Stimulated activated CD8-positive, alpha-beta memory T cell treated with anti-CD3 and anti-CD28 coated beads, Interleukin-12 subunit alpha, Interleukin-12 subunit beta, amount 100 ng/mL, for 24 hours (primary cell): ENCODE data around the gene TEDC1.

ENCODE experiments used
- DNase-seq: peaks from one replicate; pipeline ENCODE4 v3.0.0-alpha.2; 2020; ENCODE audit errors: extremely low read depth

TEDC1 gene

DNA sequence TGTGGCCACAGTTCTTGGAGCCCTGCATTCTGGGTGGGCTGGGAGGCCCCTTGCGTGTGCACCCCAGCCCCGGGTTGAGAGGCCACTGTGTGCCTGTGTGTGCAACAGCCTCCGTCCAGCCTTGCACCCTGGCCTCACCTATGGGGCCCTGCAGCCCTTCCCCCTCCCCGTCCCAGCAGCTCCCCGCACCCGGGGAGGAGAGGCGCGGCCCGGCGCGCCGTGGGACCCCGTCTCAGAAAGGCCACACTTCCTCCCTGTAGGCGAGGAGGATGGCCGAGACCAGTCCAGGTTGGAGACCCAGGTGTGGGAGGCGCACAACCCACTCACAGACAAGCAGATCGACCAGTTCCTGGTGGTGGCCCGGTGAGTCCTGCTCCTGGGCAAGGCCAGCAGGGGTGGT is 33.0 kb upstream of the TEDC1 start:
- DNase-seq: no peak

DNA sequence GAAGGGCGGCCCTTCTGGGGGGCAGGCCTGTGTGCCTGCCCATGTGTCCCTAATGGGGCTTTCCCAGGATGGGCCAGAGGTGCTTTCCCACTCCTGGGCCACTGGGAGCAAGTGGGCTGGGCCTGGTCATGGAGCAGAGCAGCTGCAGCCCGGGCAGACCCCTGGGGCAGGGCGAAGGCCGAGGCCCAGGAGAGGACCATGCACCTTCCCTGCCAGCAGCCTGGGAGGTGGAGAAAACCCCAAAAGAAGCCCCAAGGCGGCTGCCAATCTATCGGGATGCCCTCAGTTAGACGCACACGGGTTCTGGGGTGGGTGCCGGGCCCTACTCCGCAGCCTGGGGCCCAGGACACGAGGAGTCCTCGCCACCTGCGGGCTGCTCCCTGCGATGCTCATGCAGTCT is 32.5 kb upstream of the TEDC1 start:
- DNase-seq: no peak

GRCh38 chr14:105460116-105460515 is 30.9 kb upstream of the TEDC1 start:
- no peak for DNase-seq

DNA sequence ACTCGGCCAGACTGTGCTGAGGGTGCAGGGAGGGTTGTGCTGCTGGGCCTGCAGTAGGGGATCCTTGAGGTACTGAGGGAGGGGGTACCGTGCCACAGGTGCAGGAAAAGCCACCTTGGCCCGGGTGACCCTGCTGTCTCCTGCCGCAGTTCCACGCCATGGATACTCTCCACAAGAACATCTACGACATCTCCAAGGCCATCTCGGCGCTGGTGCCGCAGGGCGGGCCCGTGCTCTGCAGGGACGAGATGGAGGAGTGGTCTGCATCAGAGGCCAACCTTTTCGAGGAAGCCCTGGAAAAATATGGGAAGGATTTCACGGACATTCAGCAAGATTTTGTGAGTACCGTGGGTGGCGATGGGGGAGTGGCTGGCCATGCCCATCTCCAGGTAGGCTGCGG is 30.4 kb upstream of the TEDC1 start:
- no peak for DNase-seq

DNA sequence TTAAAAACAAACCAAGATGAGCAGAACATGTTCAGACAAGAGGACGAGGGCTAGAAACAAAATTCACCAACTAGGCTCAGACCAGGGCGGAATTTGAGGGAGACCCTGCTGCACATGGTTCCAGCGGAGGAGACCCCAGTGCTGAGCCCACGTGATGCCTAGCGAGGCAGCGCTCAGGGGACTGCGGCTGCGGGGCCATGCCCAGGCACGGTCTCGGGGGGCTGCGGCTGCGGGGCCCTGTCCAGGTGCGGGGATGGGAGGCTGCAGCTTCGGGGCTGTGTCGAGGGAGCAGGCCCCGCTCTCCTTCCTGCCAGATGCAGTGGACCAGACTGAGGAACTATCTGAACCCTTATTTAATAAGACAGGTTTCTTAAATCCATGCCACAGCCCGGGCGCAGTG is 29.1 kb upstream of the TEDC1 start:
- no peak for DNase-seq

GRCh38 chr14:105464501-105464900 is 26.5 kb upstream of the TEDC1 start:
- no peak for DNase-seq

DNA sequence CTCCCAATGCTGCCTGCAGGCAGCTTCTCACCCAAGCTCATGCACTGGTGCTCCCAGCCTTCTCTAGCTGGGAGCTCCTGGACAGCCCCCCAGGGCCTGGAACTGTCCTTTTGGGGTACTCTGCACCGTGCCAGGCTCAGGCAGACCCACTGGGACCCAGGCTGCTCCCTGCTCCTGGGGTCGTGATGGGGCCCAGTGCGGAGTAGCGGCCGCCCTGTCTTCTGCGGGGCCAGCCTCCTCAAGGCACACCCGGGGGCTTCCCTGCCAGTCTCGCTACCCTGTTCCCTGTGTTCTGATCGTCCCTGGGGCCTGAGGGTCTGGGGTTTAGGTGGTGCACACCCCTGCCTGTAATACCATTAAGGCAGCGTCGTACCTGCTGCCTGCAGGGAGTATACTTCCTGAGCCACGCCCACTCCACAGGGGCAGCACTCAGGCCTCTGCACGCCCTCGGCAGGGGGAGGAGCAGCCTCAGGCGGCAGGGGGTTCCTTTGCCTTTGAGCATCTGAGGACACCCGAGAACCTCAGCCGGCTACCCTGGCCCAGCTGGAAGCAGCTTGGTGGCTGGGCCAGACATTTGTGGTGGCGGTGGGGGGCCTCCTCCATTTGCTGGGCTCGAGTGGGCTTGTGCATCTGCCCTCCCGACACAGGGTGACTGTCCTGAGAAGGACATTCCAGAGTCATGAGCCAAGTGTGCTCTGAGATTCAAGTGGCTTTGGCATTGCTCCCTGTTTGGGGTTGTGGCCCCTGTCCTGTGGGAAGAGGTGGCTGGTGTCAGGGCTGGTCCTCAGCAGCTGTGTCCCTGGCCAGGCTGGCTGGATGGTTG is 25.6 kb upstream of the TEDC1 start:
- no peak for DNase-seq

- DNase-seq: no peak
These were observed 24.4 kb upstream of the TEDC1 start for GRCh38 chr14:105466531-105467248.

DNA sequence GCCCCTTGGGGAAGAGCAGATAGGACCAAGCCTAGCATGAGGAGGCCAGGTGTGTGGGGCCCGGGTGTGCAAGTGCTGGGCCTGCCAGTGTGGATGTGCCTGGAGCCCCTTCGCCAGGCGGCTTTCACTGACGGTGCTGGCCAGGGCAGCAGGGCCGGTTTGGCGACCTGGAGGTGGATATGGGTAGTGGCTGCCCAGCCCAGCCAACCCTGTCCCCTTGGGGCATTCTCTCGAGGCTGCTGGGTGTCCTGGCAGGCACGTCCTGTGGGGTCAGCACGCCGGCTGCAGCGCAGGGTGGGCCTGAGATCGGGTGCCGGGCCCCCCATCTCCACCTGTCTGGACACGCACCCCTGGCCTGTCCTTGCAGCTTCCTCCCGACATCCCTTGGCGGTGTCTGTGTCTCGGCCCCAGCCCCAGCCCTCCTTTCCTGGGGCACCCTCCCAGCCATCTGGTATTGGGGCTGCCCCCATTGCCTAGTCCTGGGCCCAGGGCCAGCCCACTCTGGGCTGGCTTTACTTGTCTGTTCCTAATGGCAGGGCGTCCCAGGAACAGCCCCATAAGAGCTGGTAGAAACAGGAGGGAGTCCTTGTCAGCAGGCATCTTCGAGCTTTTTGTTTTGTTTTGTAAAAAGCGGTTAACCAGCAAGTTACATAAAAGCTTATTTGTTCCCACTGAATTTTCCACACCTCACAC is 23.7 kb upstream of the TEDC1 start:
- no peak for DNase-seq

- DNase-seq: no peak
These were observed 23.0 kb upstream of the TEDC1 start for GRCh38 chr14:105467942-105468471.

GRCh38 chr14:105468621-105469241 is 22.3 kb upstream of the TEDC1 start:
- DNase-seq: no peak

GRCh38 chr14:105469456-105470349 is 21.3 kb upstream of the TEDC1 start:
- DNase-seq: no peak

DNA sequence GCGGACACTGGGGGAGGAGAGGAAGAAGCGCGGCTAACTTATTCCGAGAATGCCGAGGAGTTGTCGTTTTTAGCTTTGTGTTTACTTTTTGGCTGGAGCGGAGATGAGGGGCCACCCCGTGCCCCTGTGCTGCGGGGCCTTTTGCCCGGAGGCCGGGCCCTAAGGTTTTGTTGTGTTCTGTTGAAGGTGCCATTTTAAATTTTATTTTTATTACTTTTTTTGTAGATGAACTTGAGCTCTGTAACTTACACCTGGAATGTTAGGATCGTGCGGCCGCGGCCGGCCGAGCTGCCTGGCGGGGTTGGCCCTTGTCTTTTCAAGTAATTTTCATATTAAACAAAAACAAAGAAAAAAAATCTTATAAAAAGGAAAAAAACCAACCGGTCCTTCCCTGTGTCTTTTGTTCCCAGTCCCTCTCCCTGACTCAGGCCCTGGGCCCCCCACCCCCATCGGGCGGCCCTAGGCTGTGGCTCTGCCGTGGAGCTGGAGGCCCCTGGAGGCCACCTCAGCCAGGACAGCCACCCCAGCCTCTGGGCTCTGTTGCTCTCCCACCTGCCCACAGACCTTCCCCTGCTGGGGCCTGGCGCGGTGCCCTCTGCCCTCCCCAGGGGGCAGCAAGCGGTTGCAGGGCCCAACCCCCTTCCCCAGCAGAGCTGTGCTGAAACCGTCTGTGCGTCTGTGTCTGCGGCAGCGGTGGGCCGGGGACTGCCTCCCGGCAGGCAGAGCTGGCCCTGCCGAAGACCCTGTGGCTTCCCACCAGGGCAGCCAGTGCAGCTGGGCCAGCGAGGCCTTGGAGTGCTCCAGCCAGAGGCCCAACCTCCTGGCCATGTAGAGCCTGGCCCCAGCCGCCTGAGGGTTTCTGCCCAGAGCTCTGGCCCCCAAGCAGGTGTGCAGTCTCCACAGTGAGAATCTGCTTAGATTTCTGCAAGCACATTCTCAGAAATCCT is 20.4 kb upstream of the TEDC1 start:
- no peak for DNase-seq

DNA sequence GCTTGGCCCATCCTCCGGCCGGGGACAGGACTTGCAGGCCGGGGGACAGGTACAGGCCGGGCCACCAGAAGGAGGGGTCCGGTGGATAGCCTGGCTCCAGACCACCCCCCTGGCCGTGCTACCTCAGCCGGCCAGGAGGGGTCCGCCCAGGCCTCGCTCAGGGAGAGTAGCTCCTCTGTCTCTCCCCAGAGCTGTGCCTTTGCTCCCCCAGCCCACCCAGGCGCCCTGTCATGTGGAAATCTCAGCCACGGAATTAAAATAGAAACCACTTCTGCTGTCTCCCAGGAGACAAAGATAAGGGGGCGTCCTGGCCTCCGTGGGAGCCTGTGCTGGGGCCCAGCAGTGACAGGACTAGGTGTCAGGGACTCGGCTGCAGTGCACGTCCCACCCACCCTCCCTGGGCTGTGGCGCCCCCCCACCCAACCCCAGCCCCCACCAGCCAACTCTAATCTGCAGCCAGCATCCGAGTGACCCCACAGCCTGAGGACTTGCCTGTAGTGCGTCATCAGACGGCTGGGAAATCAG is 19.7 kb upstream of the TEDC1 start:
- DNase-seq: no peak

DNA sequence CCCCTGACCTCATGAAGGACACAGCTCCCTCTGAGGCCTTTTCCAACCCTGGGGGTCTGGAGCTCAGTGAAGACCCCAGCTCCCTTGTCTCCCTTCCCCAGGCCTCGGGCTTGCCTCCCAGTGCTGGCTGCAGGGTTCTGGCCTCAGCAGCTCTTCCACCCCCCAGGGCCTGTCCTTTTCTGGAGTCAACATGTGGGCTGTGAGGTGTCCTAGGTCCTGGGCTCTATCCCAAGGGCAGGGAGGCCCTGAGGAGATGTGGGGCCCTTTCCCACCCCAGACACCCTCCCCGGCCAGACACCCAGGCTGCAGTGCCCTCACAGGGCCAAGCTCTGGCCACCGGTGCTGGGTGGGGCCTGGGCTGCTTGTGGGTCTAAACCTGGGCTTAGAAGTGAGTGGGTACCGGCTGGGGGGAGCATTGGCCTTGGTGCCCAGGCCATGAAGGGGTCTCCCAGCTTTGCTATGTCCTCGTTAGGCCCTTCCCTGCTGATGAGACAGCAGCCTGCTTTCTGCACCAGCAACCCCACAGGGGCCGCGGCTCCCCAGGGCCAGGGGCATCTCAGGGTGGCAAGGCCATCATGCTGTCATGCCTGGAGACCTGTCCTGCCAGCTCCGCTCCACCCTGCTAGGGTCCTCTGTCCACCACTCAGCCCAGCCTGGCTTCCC is 19.1 kb upstream of the TEDC1 start:
- DNase-seq: no peak

DNA sequence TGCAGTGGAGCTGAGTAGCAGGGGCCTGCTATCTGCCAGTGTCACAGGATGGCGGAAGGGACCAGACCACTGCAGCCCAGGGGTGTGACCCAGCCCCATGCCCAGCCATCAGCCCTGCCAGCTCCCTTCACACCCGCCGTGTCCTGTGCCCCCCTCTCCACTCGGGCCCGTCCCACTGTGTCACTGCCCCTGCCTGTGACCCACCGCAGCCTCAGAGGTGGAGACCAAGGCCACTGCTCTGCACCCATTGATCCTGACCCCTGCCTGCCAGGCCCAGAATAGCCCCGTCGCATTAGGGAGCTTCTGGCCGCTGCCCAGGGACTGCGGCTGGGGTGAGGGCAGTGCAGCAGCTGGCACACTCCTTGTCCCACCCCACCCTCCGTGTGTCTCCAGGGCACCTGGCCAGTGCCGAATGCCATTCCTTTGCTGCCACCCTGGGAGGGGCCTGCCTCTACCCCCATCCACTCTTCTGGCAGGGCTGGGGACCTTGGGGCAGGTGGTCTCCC is 18.5 kb upstream of the TEDC1 start:
- no peak for DNase-seq

DNA sequence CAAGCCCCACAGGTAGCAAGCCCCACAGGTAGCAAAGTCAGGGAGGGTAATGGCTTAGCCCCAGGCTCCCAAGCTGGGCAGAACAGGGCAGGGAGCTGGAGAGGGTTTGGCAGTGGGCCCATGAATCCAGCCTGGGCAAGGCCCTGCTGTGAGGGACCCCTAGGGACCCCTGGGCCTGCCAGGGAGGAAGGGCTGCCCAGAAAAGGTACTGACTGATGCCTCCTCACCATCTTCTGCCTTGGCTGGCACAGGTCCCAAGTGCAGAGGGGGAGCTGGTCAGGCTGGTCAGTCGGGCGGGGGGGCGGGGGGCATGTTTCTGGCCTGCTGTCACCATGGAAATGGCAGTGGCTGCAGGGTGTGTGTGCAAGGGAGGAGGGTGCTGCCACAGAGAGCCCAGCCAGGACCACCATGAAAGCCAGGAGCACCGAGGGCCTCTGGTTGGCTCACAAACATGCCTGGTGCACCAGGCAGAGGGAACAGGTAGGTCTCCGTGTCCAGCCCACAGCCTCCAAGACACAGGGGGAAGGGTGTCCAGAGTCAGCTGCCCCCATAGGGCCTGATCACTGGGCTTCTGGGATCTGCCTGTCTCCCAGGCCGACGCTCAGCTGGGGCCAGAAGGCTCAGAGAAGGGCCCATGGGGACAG is 17.9 kb upstream of the TEDC1 start:
- DNase-seq: no peak
